Kidney (tissue), 14 donors: ENCODE results near the gene IFT74. TPM values are rescaled to one million over a fixed set of nuclear protein-coding genes. Genes with fewer than 3 reads are reported as not detected.
"Not testable (repeated sequence)": the region's sequence is repeated elsewhere in the genome, so short reads cannot be mapped to it uniquely, and the experiment has no call there.

Experiments used
- DNase-seq, 5 donors: peaks; one replicate each; pipeline ENCODE4 v3.0.0-alpha.2; 2013 to 2020
- FAIRE-seq: peaks from 2 replicates; lab custom pipeline; 2012; peaks lifted over from hg19 to GRCh38; lab: Jason Lieb, UNC
- H3K27ac ChIP-seq, 2 donors: one replicate each; pipeline ENCODE4 v1.7.0; 2013; ENCODE audit warnings: low read depth in 2 of 2, low read length in 2 of 2, inconsistent platforms in 1 of 2
- H3K27me3 ChIP-seq: one replicate; pipeline ENCODE4 v1.7.1; 2013; ENCODE audit warnings: low read length, inconsistent platforms; ENCODE audit not compliant: control insufficient read depth, insufficient read depth
- H3K36me3 ChIP-seq, 3 donors: one replicate each; pipeline versions ENCODE4 v1.7.0 to v1.7.1; 2013; ENCODE audit warnings: low read length in 3 of 3, control low read depth in 1 of 3, inconsistent platforms in 1 of 3; ENCODE audit not compliant: insufficient read depth in 3 of 3, control insufficient read depth in 2 of 3
- H3K4me1 ChIP-seq, 3 donors: one replicate each; pipeline versions ENCODE4 v1.7.0 to v1.7.1; 2013; ENCODE audit warnings: low read length in 3 of 3, inconsistent platforms in 1 of 3, low read depth in 1 of 3; ENCODE audit not compliant: control insufficient read depth in 2 of 3, insufficient read depth in 2 of 3
- H3K4me3 ChIP-seq, 3 donors: one replicate each; pipeline versions ENCODE4 v1.7.0 to v1.8.1; 2013; ENCODE audit warnings: low read length in 3 of 3, control low read depth in 1 of 3, inconsistent platforms in 1 of 3
- H3K9ac ChIP-seq, 3 donors: one replicate each; pipeline versions ENCODE4 v1.7.0 to v1.7.1; 2013; ENCODE audit warnings: low read length in 3 of 3, control low read depth in 1 of 3, inconsistent platforms in 1 of 3
- H3K9me3 ChIP-seq, 3 donors: one replicate each; pipeline versions ENCODE4 v1.7.0 to v1.7.1; 2013; ENCODE audit warnings: low read length in 3 of 3, control low read depth in 1 of 3, inconsistent platforms in 1 of 3; ENCODE audit not compliant: control insufficient read depth in 2 of 3, insufficient read depth in 1 of 3
- CTCF ChIP-seq: IDR thresholded peaks from 3 replicates; pipeline ENCODE4 v1.5.1; 2012; ENCODE audit warnings: mild to moderate bottlenecking, moderate library complexity, borderline replicate concordance; ENCODE audit not compliant: insufficient read depth; ENCODE audit errors: extremely low read depth
- intact Hi-C: fragments of 100-400 bp; cut with DNase I; formaldehyde crosslinking; loops from one replicate; pipeline ENCODE4 v1.11.1; 2022
- polyA plus RNA-seq: library from polyadenylated mRNA; stranded (reverse); fragments of 350-450 nt; fragmentation: Illumina TruSeq; extraction: RNeasy Lipid Tissue Mini Kit (QIAGEN cat#74804); gene quantifications from one replicate; pipeline ENCODE4 v1.2.3, GENCODE V29; 2014; ENCODE audit warnings: low read depth, low replicate concordance; ENCODE audit not compliant: insufficient read depth
- total RNA-seq: library from RNA; stranded (reverse); fragmentation: NEBNext Ultra II Directional; extraction: Animal tissue kit (Norgen Biotek cat#: 25700); gene quantifications from one replicate; pipeline ENCODE4 v1.2.1, GENCODE V29; 2021
- donor health status: control.
- donor health status: control.
- donor health status: control.
- donor health status: control.
- donor health status: control.
- donor health status: DM: yes; HTN: yes; CAD: no.
- donor health status: Normal renal cell carcinoma (clear cell type).

The IFT74 gene
- total and polyA plus RNA-seq, 2 donors from 2014 or later = 14.1 to 23.5 TPM

- Histone ChIP-seq H3K27ac (no peak overlapping the region), H3K9ac (no peak overlapping the region), H3K4me1 (peaks cover under 1 to 4% (median 2%) of the 10 kb centered on the region in 3 donors), H3K27me3 (no peaks in the 10 kb centered on the region), H3K36me3 (no peaks in the 10 kb centered on the region), H3K9me3 (no peaks in the 10 kb centered on the region), H3K4me3 (no peak overlapping the region)
- no peak for TF ChIP-seq CTCF
- FAIRE-seq (no peak), DNase-seq (no peak)
- intact Hi-C loops = no loop called here
These were observed 134.0 kb downstream of the IFT74 start for GRCh38 chr9:27090231-27090630.

- Histone ChIP-seq H3K27ac (no peak overlapping the region), H3K27me3 (no peaks in the 10 kb centered on the region), H3K36me3 (no peaks in the 10 kb centered on the region), H3K9ac (no peak overlapping the region), H3K9me3 (no peaks in the 10 kb centered on the region), H3K4me1 (peaks cover 2 to 4% (median 4%) of the 10 kb centered on the region in 3 donors), H3K4me3 (no peak overlapping the region)
- no peak for TF ChIP-seq CTCF
- intact Hi-C loops = no loop called here
- DNase-seq = no peak
- no peak for FAIRE-seq
These were observed 134.5 kb downstream of the IFT74 start for GRCh38 chr9:27090711-27091110.

GRCh38 chr9:27092496-27092895 is 136.3 kb downstream of the IFT74 start:
- H3K27me3 ChIP-seq, intact Hi-C loops, H3K9ac ChIP-seq, H3K27ac ChIP-seq, H3K4me3 ChIP-seq, DNase-seq, H3K36me3 ChIP-seq, H3K9me3 ChIP-seq, H3K4me1 ChIP-seq, FAIRE-seq: not testable (repeated sequence)

- H3K27me3 ChIP-seq, H3K27ac ChIP-seq, H3K9ac ChIP-seq, H3K36me3 ChIP-seq, H3K4me1 ChIP-seq, DNase-seq, FAIRE-seq, H3K9me3 ChIP-seq, H3K4me3 ChIP-seq, intact Hi-C loops: not testable (repeated sequence)
These were observed 137.3 kb downstream of the IFT74 start for GRCh38 chr9:27093384-27094067.
